Measurements from ENCODE around the gene RNF222.
A peak's percentile ranks its signal among the peaks of the same experiment; 100 is the strongest.
"Not testable (repeated sequence)": the region's sequence is repeated elsewhere in the genome, so short reads cannot be mapped to it uniquely, and the experiment has no call there.

The RNF222 gene

GRCh38 chr17:8410883-8411238 lies 13.2 kb upstream of the RNF222 start:
- no peak for DNase-seq

DNA sequence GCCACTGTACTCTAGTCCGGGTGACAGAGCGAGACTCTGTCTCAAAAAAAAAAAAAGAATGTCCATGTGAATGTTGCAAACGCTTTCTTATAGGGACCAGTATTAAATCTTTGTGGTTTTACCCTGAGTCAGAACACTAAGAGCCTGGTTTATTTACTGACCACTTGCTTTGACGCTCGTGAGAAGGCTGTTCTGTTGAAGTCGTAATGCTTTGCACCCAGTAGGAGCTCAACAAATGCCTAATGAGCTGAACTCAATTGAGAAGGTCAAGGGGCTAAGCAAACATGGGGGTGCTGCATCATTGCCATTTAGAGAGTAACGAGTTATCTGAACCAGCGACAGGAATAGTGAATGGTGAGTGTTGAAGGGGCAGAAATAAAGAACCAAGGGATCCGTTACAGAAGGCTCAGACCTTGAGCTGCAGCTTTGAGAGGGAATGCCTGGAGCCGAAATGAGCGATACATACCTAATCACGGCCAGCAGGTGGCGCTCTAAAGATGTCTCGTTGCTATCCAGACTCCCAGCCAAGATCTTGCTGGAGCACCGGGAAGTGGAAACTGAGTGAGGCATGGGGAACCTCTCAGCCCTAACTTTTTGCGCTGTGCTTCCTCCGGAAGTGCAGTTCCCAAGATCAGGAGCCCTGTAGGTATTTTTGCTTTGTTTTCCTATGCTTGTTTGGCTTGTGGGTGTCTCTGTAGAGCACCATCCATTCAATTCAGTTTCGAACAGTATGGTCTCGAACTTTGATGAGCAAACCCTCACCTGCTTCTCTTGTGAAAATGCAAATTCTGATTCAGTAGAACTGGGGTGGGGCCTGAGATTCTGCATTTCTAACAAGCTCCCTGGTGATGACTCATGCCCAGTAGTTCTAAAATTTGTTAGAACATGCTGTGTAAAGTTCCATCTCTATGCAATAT lies 12.6 kb upstream of the RNF222 start:
- DNase-seq, result peak; percentile 34 to 57

- no peak for DNase-seq
Observed at GRCh38 chr17:8408371-8408770, 10.7 kb upstream of the RNF222 start.

DNA sequence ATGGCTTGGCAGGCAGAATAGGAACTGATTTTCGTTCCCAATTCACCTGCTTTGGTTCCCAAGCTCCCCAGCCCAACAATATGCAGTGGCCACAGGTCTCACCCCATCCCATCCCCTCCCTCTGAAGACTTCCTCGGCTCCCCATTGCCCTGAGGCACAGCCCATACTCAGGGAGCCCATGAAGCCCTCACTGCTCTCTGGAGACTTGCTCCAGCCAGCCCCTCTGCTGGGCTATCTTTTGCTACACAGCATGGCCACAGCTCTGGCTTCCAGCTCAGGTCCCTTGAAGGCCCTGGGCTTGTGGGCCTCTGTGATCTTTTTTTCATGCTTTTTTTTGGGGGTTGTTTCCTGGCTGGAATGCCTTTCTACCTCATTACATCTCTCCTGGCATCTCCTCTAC lies 8.5 kb upstream of the RNF222 start:
- DNase-seq, result no peak

- DNase-seq, result no peak
Observed at GRCh38 chr17:8405499-8406016, 7.9 kb upstream of the RNF222 start.

- DNase-seq, result no peak
Observed at GRCh38 chr17:8402921-8403536, 5.4 kb upstream of the RNF222 start.

- DNase-seq, result no peak
Observed at GRCh38 chr17:8401107-8401506, 3.5 kb upstream of the RNF222 start.

DNA sequence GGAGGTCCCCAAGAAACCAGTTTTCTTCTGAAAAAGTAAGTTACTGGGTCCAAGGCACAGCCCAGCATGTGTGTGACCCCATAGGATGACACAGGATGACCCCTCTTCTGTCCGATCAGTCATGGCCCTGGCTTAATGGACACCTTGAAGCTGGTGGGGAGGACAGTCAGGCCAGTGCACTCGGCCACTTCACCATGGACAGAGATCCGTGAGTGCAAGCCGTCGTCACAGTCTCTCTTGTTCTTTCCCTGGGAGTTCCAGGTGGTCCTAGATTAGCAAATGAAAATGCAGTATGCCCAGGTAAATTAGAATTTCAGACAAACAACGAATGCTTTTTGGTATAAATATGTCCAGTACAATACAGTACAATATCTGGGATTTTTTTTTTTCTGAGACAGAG lies 1.4 kb upstream of the RNF222 start:
- DNase-seq, result no peak

DNA sequence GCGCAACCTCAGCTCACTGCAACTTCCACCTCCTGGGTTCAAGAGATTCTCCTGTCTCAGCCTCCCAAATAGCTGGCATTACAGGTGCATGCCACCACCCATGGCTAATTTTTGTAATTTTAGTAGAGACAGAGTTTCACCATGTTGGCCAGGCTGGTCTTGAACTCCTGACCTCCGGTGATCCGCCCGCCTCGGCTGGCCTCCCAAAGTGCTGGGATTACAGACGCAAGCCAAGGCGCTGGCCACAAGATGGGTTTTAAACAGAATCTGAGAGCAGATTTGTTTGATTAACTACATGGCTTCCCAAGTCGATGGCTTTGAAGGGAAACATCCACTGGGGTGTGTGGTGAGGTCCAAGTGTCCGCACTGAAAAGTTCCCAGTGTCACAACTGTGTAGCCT lies 3.1 kb downstream of the RNF222 start:
- DNase-seq, result not testable (repeated sequence)

DNA sequence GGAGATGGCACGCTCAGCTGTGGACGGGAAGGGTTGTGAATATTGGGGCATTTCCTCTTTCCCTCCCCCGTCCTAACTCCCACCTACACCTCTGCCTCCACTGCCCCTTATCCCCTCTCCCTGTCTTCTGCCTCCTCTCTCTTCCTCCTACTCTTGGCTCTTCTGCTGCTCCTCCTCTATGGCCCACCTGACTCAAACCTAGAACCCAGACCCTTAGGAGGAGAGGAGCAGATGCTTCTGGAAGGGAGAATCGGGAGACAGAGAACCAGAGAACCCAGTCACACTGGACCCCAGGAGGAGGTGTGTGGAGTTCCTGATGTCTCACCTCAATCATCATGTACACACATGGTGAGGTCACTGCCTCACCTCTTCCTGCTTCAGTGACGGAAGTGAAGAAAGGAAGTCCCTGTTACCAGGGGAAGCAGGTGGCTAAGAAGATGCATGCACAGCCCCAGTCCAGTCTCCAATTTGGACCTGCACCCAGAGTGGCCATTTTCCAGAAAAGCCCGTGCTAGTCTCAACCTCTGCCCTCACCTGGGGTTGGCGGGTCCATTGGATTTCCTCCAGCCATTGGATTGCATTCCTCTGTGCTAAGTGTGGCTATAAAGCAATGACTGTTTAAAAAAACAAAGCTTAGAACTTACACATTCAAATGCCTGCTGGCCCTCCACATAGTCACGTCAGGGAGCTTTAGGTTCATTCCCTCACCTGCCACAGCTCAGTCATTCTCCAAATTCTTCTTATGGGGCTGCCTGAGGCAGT lies 4.0 kb downstream of the RNF222 start:
- DNase-seq, result no peak

DNA sequence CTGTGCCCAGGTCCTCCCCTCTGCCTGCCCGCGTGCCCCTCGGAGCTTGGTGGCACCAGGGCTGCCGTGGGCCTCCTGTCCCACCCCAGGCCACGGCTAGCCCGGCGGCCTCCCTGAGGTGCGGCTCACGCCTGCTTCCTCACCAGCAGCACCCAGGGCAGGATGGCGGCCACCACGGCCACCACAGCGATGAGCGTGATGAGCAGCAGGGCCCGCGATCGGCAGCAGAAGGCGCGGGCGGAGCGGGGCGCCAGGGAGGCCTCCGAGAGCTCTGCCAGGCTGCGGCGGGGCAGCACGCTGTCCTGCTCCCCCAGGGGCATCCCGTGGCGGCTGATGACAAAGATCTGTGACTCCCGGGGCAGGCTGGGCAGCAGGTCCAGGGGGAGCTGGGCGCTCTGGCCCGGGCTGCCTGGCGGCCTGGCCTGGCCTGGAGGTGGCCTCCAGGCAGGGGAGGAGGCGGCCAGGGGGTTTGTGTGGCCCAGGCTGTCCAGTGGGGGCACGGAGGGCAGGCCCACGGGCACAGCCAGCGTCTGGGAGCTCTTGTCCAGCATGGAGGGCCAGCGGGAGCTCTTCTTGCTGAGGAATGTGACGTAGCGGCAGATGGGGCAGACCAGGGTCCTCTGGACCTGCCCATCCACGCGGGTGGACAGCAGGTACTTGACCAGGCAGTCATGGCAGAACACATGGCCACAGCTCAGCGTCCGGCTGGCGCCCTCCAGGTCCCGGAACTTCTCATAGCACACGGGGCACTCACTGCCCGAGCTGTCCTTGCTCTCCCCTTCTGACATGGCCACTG lies 4.8 kb downstream of the RNF222 start:
- DNase-seq, result no peak

- DNase-seq, result no peak
Observed at GRCh38 chr17:8392274-8392673, 5.4 kb downstream of the RNF222 start.

- no peak for DNase-seq
Observed at GRCh38 chr17:8391711-8392110, 5.9 kb downstream of the RNF222 start.

GRCh38 chr17:8387914-8388651 lies 9.5 kb downstream of the RNF222 start:
- no peak for DNase-seq

- DNase-seq, result no peak
Observed at GRCh38 chr17:8386841-8387240, 10.8 kb downstream of the RNF222 start.

- DNase-seq, result no peak
Observed at GRCh38 chr17:8384801-8385378, 12.7 kb downstream of the RNF222 start.

- DNase-seq, result peak; percentile 74 to 80
Observed at GRCh38 chr17:8383143-8383822, 14.3 kb downstream of the RNF222 start, which contains the start of gene RPL26. TSS of gene RPL26 (minus strand) at chr17:8383193. CDS start at chr17:8382310, 883 bp downstream.

- no peak for DNase-seq
Observed at GRCh38 chr17:8382880-8383142, 14.8 kb downstream of the RNF222 start.

GRCh38 chr17:8382052-8382879 lies 15.4 kb downstream of the RNF222 start:
- peak in 1 of 2 experiments; percentile 0 for DNase-seq

GRCh38 chr17:8380049-8380448 lies 17.6 kb downstream of the RNF222 start:
- no peak for DNase-seq

Data from AML-193 (cell line).